ENCODE data around the gene UBE3B.
"Not testable (repeated sequence)": the region's sequence is repeated elsewhere in the genome, so short reads cannot be mapped to it uniquely, and the experiment has no call there.

The UBE3B gene

GRCh38 chr12:109433618-109434017 is 43.8 kb upstream of the UBE3B start:
- TF ChIP-seq CTCF (IDR thresholded peaks at IDR 0.05; ENCODE audit: low read depth, low read length), result peak; percentile 75
- peak overlapping the region; percentile 59 for H3K27ac ChIP-seq
- peak; percentile 33 for DNase-seq
- H3K27me3 ChIP-seq (ENCODE audit: insufficient read depth, low read depth, severe bottlenecking), result no peaks in the 10 kb centered on the region
- no peak overlapping the region for H3K4me3 ChIP-seq (ENCODE audit: low read depth, low read length)
- H3K9me3 ChIP-seq (ENCODE audit: severe bottlenecking), result no peaks in the 10 kb centered on the region
- no peaks in the 10 kb centered on the region for H3K36me3 ChIP-seq

- Histone ChIP-seq H3K27me3 (ENCODE audit: insufficient read depth, low read depth, severe bottlenecking) (no peaks in the 10 kb centered on the region), H3K4me3 (ENCODE audit: low read depth, low read length) (no peak overlapping the region), H3K36me3 (no peaks in the 10 kb centered on the region), H3K9me3 (ENCODE audit: severe bottlenecking) (no peaks in the 10 kb centered on the region), H3K27ac (no peak overlapping the region; the same call in 1 of the 2 replicates)
- TF ChIP-seq CTCF (IDR thresholded peaks at IDR 0.05; ENCODE audit: low read depth, low read length), result no peak
- DNase-seq, result no peak
Observed at GRCh38 chr12:109434582-109434981, 42.9 kb upstream of the UBE3B start.

- Histone ChIP-seq H3K36me3 (no peaks in the 10 kb centered on the region), H3K4me3 (ENCODE audit: low read depth, low read length) (no peak overlapping the region), H3K27ac (no peak overlapping the region), H3K27me3 (ENCODE audit: insufficient read depth, low read depth, severe bottlenecking) (no peaks in the 10 kb centered on the region), H3K9me3 (ENCODE audit: severe bottlenecking) (no peaks in the 10 kb centered on the region)
- TF ChIP-seq CTCF (IDR thresholded peaks at IDR 0.05; ENCODE audit: low read depth, low read length), result no peak
- no peak for DNase-seq
Observed at GRCh38 chr12:109435428-109436187, 41.8 kb upstream of the UBE3B start.

GRCh38 chr12:109436188-109436560 is 41.3 kb upstream of the UBE3B start:
- no peaks in the 10 kb centered on the region for H3K27me3 ChIP-seq (ENCODE audit: insufficient read depth, low read depth, severe bottlenecking)
- H3K9me3 ChIP-seq (ENCODE audit: severe bottlenecking), result no peaks in the 10 kb centered on the region
- no peaks in the 10 kb centered on the region for H3K36me3 ChIP-seq
- no peak for DNase-seq
- H3K4me3 ChIP-seq (ENCODE audit: low read depth, low read length), result no peak overlapping the region
- no peak overlapping the region for H3K27ac ChIP-seq
- no peak for TF ChIP-seq CTCF (IDR thresholded peaks at IDR 0.05; ENCODE audit: low read depth, low read length)

GRCh38 chr12:109439181-109439580 is 38.3 kb upstream of the UBE3B start:
- Histone ChIP-seq H3K4me3 (ENCODE audit: low read depth, low read length) (no peak overlapping the region), H3K9me3 (ENCODE audit: severe bottlenecking) (no peaks in the 10 kb centered on the region), H3K27me3 (ENCODE audit: insufficient read depth, low read depth, severe bottlenecking) (no peaks in the 10 kb centered on the region), H3K36me3 (no peaks in the 10 kb centered on the region), H3K27ac (no peak overlapping the region)
- DNase-seq, result no peak
- TF ChIP-seq CTCF (IDR thresholded peaks at IDR 0.05; ENCODE audit: low read depth, low read length), result no peak

- not testable (repeated sequence) for H3K27ac ChIP-seq; DNase-seq; H3K27me3 ChIP-seq (ENCODE audit: insufficient read depth, low read depth, severe bottlenecking); H3K9me3 ChIP-seq (ENCODE audit: severe bottlenecking); H3K4me3 ChIP-seq (ENCODE audit: low read depth, low read length); H3K36me3 ChIP-seq
Observed at GRCh38 chr12:109439951-109440350, 37.5 kb upstream of the UBE3B start.
